Muscle layer of colon (tissue), 2 donors: ENCODE measurements around the gene SMPD3.

ENCODE experiments used
- H3K27ac ChIP-seq: one replicate; pipeline ENCODE4 v1.7.0; 2013; ENCODE audit warnings: low read depth, mild to moderate bottlenecking, low read length, moderate library complexity
- H3K27me3 ChIP-seq, 2 donors: one replicate each; pipeline ENCODE4 v1.7.0; 2013; ENCODE audit warnings: low read length in 2 of 2, mild to moderate bottlenecking in 2 of 2; ENCODE audit not compliant: insufficient read depth in 2 of 2, control insufficient read depth in 1 of 2
- H3K36me3 ChIP-seq: one replicate; pipeline ENCODE4 v1.7.0; 2013; ENCODE audit warnings: mild to moderate bottlenecking, low read length; ENCODE audit not compliant: insufficient read depth
- H3K4me1 ChIP-seq: one replicate; pipeline ENCODE4 v1.7.0; 2013; ENCODE audit warnings: mild to moderate bottlenecking, low read length; ENCODE audit not compliant: insufficient read depth
- H3K4me3 ChIP-seq, 2 donors: one replicate each; pipeline ENCODE4 v1.7.0; 2013; ENCODE audit warnings: low read length in 2 of 2, low read depth in 1 of 2, mild to moderate bottlenecking in 1 of 2, moderate library complexity in 1 of 2
- H3K9ac ChIP-seq: one replicate; pipeline ENCODE4 v1.7.0; 2013; ENCODE audit warnings: low read length
- H3K9me3 ChIP-seq: one replicate; pipeline ENCODE4 v1.7.0; 2013; ENCODE audit warnings: mild to moderate bottlenecking, low read length
- donor health status: abdominal sarcoma.
- donor health status: Adenocarcinoma of cecum.

SMPD3 gene

GRCh38 chr16:68371706-68372380 lies 76.5 kb downstream of the SMPD3 start:
- H3K9ac ChIP-seq = no peak overlapping the region
- H3K27me3 ChIP-seq = no peaks in the 10 kb centered on the region
- H3K4me1 ChIP-seq = no peaks in the 10 kb centered on the region
- H3K27ac ChIP-seq = no peak overlapping the region
- no peaks in the 10 kb centered on the region for H3K9me3 ChIP-seq
- no peak overlapping the region for H3K4me3 ChIP-seq
- no peaks in the 10 kb centered on the region for H3K36me3 ChIP-seq

GRCh38 chr16:68371276-68371651 lies 77.0 kb downstream of the SMPD3 start:
- H3K27me3 ChIP-seq = peaks cover 0 to 3% of the 10 kb centered on the region in 2 donors
- H3K9me3 ChIP-seq = no peaks in the 10 kb centered on the region
- H3K36me3 ChIP-seq = no peaks in the 10 kb centered on the region
- H3K9ac ChIP-seq = no peak overlapping the region
- H3K4me1 ChIP-seq = no peaks in the 10 kb centered on the region
- H3K27ac ChIP-seq = no peak overlapping the region
- H3K4me3 ChIP-seq = no peak overlapping the region

DNA sequence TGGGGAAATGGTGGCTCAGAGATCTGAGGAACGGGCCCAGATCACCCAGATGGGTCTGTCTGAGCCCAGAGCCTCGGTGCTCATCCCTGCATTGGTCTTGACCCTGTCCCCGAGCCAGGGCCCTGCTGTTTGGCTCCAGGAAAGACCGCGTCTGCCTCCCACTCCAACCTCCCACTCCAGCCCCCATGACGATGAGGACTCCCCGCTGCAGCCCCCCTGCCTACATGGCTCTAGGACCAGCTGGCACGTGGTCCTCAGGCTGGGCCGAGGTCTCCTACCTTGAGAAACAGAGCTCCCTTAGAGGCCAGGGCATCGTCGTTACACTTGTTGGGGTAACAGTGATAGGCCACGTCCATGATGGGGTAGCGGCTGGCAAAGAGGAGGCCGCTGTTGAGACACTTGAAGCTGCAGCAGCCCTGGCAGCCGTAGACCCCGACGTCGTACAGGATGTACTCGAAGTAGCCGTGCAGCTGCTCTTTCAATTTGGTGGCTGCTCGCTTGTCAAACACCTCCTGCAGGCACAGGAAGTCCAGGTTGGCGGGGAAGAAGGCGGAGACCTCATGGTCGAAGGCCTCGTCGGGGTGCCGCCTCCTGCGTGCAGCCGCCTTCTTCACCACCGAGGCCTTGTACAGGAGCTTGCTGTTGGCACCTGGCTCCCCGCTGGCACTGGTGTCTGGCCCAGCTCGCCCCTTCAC lies 77.6 kb downstream of the SMPD3 start:
- Histone ChIP-seq H3K36me3 (no peaks in the 10 kb centered on the region), H3K4me1 (no peaks in the 10 kb centered on the region), H3K9ac (no peak overlapping the region), H3K4me3 (no peak overlapping the region), H3K9me3 (no peaks in the 10 kb centered on the region), H3K27ac (no peak overlapping the region), H3K27me3 (peaks cover 4 to 8% of the 10 kb centered on the region in 2 donors)

- no peak overlapping the region for H3K27ac ChIP-seq
- no peaks in the 10 kb centered on the region for H3K4me1 ChIP-seq
- no peaks in the 10 kb centered on the region for H3K9me3 ChIP-seq
- no peak overlapping the region for H3K4me3 ChIP-seq
- H3K36me3 ChIP-seq = no peaks in the 10 kb centered on the region
- H3K9ac ChIP-seq = no peak overlapping the region
- peaks cover 12 to 14% of the 10 kb centered on the region in 2 donors for H3K27me3 ChIP-seq
Observed at GRCh38 chr16:68369697-68370580, 78.4 kb downstream of the SMPD3 start.

- Histone ChIP-seq H3K9ac (no peak overlapping the region), H3K4me1 (no peaks in the 10 kb centered on the region), H3K9me3 (no peaks in the 10 kb centered on the region), H3K4me3 (no peak overlapping the region), H3K36me3 (no peaks in the 10 kb centered on the region), H3K27me3 (peaks cover 14 to 19% of the 10 kb centered on the region in 2 donors), H3K27ac (no peak overlapping the region)
Observed at GRCh38 chr16:68369168-68369567, 79.1 kb downstream of the SMPD3 start.

DNA sequence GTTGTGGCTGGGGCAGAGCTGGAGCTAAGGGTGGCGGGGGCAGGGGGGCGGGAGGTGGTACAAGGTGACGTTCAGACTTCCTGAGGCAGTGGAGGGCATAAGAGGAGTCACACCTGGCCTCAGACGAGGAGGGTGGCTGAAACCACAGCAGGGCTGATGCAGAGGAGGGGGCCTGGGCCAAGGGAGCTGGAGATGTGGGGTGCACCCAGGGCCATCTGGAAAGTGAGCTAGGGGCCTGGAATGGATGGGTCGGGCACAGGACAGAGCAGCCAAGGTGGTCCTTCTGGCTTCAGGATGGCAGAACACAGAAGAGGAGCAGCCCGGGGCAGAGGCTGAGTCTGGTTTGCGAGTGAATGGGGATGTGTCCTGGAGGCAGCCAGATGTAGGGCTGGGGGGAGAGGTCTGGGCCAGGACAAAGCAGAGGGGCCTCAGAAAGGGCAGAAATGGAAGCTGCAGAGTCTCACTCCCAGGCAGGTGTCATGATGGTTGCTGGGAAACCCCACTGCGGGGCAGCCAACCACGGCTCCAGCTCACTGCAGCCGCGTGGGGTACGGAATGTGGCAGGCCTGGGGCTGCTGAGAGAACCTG lies 79.9 kb downstream of the SMPD3 start:
- no peaks in the 10 kb centered on the region for H3K4me1 ChIP-seq
- H3K27ac ChIP-seq = no peak overlapping the region
- H3K4me3 ChIP-seq = no peak overlapping the region
- H3K9ac ChIP-seq = no peak overlapping the region
- peaks cover 14 to 25% of the 10 kb centered on the region in 2 donors for H3K27me3 ChIP-seq
- H3K9me3 ChIP-seq = no peaks in the 10 kb centered on the region
- no peaks in the 10 kb centered on the region for H3K36me3 ChIP-seq

GRCh38 chr16:68367891-68368290 lies 80.4 kb downstream of the SMPD3 start:
- Histone ChIP-seq H3K4me1 (no peaks in the 10 kb centered on the region), H3K36me3 (no peaks in the 10 kb centered on the region), H3K9me3 (no peaks in the 10 kb centered on the region), H3K27me3 (peaks cover 14 to 25% of the 10 kb centered on the region in 2 donors), H3K9ac (no peak overlapping the region), H3K27ac (no peak overlapping the region), H3K4me3 (no peak overlapping the region)

DNA sequence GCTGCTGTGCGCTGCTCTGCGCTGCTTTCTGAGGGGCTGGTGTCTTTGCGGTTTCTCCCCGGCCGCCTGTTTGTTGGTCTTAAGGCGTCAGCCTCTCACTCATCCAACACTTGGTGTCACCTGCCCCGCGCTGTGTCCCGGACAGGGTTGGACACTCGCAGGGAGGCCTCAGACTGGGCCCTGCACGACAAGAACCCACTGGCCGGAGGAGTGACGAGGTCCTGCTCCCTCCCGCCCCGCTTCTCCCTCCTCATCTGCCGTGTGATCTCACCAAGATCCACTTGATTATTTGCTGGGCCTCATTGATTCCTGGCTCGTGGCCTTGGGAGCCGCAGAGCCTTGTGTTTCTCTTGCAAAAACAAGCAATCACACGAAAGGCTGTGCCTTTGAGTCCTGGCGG lies 80.9 kb downstream of the SMPD3 start:
- Histone ChIP-seq H3K4me3 (no peak overlapping the region), H3K27me3 (peaks cover 14 to 25% of the 10 kb centered on the region in 2 donors), H3K9ac (no peak overlapping the region), H3K36me3 (no peaks in the 10 kb centered on the region), H3K9me3 (no peaks in the 10 kb centered on the region), H3K4me1 (peaks cover 4% of the 10 kb centered on the region), H3K27ac (no peak overlapping the region)

GRCh38 chr16:68367030-68367429 lies 81.3 kb downstream of the SMPD3 start:
- Histone ChIP-seq H3K36me3 (no peaks in the 10 kb centered on the region), H3K4me1 (peaks cover 8% of the 10 kb centered on the region), H3K9ac (no peak overlapping the region), H3K9me3 (no peaks in the 10 kb centered on the region), H3K27ac (no peak overlapping the region), H3K4me3 (no peak overlapping the region), H3K27me3 (peaks cover 14 to 25% of the 10 kb centered on the region in 2 donors)

- Histone ChIP-seq H3K27ac (no peak overlapping the region), H3K9me3 (no peaks in the 10 kb centered on the region), H3K27me3 (peaks cover 14 to 25% of the 10 kb centered on the region in 2 donors), H3K9ac (no peak overlapping the region), H3K36me3 (no peaks in the 10 kb centered on the region), H3K4me1 (peaks cover 10% of the 10 kb centered on the region), H3K4me3 (no peak overlapping the region)
Observed at GRCh38 chr16:68366062-68366461, 82.2 kb downstream of the SMPD3 start.

DNA sequence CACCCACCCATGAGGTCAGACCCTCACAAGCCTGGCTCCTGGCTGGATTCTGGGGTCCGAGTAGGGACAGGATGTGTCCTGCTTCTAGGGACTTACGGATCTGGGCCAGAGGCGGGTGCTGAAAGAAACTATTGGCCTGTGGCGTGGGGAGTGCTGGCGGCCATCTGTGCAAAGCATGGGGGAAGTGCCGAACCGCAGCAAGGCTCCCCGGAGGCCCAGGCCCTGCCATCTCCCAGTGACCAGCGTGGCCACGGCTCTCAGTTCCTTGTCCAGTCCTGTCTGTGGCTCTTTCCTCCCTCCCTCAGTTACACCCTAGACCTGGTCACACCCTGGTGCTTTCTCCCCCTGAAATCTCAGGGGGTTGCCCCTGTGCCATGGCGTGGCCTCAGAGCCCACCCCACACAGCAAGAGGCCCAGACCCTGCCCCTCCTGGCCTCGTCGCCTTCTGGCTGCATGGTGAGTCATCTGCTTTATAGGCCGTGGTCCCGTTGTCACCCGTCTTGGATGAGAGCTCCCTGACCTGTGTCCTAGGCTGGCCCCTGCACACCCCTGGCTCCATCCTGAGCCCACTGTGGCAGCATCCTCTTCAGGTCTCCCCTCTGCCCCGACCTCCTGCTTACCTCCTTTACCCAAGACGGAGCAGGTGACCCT lies 83.0 kb downstream of the SMPD3 start:
- Histone ChIP-seq H3K36me3 (no peaks in the 10 kb centered on the region), H3K9ac (no peak overlapping the region), H3K4me1 (peaks cover 10% of the 10 kb centered on the region), H3K27me3 (peaks cover 14 to 25% of the 10 kb centered on the region in 2 donors), H3K27ac (no peak overlapping the region), H3K4me3 (no peak overlapping the region), H3K9me3 (no peaks in the 10 kb centered on the region)
